NCI-H187 (cell line): Measurements from ENCODE around the gene ASCL1.

Experiments
- DNase-seq, 2 experiments: peaks; one replicate each; lab custom pipeline; 2025; lab: John Stamatoyannopoulos, UW

The ASCL1 gene

DNA sequence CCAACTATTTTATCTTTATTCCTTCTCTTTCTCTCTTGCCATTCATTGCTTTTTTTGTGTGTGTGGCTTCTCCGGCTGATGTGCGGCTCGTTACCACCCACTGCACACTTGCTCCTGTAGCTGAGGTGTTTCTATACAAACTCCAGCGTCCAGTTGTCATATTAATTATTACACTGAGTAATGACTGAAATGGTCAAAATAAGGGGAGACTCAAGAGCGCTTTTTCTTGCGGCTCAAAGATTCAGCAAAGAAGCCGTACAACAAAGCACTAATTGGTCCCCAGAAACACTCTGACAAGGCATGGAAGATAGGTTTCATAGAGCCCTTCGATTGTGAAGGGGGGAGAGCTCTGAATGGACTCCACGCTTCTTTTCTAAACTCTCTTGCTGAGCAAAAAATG is 5.6 kb upstream of the ASCL1 start:
- DNase-seq: peak in 1 of 2 experiments; percentile 44

DNA sequence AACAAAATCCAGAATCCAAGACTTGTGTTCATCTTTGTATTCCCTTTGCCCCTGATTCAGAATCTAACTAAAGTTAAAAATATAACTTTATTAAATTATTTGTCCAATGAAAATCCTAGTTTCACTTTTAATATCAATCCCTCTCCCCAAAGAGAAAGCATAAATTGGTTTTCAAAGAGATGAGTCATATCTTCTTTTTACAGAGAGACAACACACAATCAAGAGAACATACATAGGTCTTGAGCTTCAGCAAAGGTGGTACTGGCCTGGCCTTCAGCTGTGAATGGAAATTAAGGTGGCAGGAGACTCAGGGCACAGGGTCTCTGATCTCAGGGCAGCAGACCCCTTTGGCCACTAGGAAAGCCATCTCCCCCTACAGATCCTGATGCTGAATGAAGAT is 4.3 kb upstream of the ASCL1 start:
- DNase-seq: no peak

DNA sequence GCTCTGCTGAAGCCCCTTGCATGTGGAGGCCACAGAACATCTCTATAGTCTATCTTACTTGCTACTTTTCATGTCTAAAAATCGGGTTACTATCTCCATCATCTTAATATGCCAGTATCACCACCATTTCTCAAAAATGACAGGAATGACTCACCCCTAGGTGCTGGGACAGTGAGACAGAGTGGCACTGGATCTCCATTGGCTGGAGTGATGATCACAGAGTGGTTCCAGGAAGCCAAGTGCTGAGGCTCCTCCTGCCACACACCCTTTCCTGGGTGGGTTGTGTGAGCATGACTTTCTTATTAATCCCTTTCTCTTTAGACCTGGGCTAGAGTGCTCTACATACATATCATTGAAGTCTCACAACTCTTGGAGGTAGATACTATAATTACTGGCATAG is 3.3 kb upstream of the ASCL1 start:
- no peak for DNase-seq

DNA sequence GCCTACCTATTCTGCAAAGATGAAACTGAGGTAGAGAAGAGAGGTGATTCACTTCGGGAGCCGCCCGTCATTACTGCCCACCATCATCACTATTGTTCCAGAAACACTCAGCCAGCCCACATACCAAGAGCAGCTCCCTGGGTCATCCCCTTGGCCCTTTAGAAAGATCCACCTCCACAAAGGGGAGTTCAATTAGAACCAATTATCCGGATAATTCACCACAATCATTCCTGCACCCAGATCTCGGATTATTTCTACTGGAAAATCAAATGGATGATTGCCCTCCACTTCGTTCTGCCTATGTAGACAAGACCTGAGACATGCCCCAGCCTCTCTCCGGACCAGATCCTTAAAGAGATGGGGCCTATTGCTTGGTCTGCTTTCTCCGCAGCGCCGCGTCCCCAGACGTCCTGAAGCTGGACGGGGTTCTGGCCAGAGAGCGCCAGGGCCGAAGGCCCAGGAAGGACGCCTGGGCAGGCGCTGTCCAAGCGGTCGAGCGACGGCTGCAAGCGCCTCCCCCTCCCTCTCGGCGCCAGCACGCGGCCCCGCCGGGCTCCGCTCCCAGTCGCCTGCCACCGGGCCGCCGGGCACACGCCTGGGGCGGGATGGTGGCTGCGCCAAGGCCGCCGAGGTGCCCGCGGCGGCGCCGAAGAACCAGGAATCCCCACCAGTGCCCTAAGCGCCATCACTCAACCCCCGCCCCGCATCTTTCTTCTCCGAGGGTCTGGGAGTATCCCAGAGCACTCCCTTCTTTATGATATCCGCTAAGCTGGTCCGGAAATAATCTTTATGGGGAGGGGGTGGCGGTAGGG is 1.3 kb upstream of the ASCL1 start:
- DNase-seq: peak; percentile 38 to 80

DNA sequence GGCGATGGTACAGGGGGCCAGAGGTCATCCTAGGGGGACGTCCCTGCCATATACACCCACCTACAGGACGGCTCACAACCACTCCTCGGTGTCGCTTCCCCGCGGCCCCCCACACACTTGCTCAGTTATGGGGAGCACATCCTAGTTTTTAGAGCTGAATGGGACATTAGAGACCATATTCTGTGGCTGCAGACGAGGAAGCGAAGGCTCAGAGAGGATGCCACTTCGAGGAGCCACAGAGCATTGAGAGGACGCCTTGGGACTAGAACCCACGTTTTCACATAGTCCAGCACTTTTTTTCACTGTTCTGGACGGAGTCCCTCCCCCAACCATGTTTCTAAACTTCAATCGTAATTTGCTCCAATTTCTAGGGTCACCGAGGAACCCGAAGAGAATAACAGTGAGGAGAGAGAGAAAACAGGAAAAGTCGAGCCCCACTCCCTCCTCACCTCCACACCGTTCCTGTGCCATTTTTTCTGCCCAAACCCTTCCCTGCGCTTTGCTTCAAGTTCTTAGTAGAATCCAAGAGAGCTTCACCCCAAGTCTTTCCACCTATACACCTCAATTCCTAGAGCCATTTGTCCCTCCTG is 641 bp upstream of the ASCL1 start:
- DNase-seq: peak in 1 of 2 experiments; percentile 78

DNA sequence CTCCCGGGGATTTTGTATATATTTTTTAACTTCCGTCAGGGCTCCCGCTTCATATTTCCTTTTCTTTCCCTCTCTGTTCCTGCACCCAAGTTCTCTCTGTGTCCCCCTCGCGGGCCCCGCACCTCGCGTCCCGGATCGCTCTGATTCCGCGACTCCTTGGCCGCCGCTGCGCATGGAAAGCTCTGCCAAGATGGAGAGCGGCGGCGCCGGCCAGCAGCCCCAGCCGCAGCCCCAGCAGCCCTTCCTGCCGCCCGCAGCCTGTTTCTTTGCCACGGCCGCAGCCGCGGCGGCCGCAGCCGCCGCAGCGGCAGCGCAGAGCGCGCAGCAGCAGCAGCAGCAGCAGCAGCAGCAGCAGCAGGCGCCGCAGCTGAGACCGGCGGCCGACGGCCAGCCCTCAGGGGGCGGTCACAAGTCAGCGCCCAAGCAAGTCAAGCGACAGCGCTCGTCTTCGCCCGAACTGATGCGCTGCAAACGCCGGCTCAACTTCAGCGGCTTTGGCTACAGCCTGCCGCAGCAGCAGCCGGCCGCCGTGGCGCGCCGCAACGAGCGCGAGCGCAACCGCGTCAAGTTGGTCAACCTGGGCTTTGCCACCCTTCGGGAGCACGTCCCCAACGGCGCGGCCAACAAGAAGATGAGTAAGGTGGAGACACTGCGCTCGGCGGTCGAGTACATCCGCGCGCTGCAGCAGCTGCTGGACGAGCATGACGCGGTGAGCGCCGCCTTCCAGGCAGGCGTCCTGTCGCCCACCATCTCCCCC is 777 bp downstream of the ASCL1 start:
- DNase-seq: peak in 1 of 2 experiments; percentile 30

DNA sequence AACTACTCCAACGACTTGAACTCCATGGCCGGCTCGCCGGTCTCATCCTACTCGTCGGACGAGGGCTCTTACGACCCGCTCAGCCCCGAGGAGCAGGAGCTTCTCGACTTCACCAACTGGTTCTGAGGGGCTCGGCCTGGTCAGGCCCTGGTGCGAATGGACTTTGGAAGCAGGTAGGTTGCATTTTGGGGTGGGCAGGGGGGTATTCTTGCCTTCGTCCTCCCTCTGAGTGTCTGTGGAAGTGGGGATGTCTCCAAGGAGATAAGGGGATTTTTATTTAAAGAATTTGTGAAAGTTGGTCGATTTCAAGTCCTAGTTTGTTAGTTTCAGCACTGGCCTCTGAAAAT is 1.3 kb downstream of the ASCL1 start:
- no peak for DNase-seq

DNA sequence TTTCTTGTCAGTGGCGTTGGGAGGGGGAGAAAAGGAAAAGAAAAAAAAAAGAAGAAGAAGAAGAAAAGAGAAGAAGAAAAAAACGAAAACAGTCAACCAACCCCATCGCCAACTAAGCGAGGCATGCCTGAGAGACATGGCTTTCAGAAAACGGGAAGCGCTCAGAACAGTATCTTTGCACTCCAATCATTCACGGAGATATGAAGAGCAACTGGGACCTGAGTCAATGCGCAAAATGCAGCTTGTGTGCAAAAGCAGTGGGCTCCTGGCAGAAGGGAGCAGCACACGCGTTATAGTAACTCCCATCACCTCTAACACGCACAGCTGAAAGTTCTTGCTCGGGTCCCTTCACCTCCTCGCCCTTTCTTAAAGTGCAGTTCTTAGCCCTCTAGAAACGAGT is 1.9 kb downstream of the ASCL1 start:
- DNase-seq: no peak

DNA sequence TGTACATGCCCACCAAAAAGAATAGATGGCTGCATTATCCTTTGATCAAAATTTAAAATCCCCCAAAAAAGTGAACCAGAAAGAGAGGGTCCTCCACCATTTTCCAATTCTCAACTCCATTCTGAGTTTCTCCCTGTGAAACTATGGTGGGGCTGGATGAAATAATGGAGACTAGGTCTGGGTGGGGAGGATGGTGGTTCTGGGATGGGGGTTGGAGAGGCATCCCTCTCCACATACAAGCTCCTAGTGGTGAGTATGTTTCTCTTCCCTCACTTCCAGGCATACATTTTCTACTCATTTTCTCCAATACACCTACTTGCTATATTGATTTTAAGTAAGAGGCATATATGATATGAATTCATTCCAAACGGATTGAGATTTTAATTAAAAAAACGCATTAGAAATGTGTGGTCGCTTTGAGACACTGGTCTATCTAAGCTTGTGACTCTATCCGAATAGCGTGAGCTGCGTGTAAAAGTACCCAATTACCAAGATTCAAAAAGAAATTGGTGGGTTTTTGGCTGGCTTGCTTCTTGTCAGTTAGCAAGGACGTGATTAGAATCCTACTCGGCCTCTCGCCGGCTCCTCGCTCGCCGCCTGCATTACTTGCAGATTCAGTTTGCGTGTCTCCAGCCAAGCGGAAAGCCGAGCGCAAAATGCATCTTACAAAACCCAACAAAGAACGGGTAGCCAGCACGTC is 3.4 kb downstream of the ASCL1 start:
- peak; percentile 47 to 77 for DNase-seq

DNA sequence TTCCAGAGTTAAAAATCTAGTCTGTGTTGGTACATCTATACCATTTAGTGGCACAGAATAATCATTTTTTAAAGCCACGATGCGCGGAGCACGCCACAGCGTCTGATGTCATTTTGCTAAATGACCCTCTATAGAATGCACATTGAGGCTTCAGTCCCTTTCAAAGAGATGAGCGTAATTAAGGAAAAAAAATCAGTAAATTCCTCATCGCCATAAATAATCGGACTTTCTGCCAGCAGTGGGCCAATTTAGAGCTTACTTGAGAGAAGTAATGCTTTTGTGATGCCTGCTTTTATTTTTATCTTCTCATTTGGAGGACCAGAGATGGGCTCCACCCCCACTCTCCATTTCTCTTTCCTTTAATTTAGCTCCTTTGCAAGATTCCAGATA is 4.0 kb downstream of the ASCL1 start:
- peak; percentile 68 to 93 for DNase-seq

DNA sequence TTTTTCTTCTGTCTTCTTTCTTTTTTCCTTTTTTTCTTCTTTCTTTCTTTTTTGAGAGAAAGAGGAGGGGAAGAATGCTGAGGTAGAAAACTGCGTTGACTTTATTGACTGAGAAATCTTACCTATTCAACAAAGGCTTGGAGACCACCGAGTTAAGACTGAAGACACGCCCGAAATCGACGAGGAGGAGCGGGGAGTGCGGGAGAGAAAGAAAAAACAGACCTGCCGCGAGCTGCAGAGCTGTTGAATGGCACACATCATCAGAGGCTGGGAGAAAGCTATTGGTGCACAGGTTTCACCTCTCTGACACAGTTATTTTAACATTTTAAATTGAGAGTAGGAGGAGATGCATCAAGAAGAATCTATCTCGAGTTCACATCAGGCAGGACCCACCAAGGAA is 5.1 kb downstream of the ASCL1 start:
- peak in 1 of 2 experiments; percentile 60 for DNase-seq

DNA sequence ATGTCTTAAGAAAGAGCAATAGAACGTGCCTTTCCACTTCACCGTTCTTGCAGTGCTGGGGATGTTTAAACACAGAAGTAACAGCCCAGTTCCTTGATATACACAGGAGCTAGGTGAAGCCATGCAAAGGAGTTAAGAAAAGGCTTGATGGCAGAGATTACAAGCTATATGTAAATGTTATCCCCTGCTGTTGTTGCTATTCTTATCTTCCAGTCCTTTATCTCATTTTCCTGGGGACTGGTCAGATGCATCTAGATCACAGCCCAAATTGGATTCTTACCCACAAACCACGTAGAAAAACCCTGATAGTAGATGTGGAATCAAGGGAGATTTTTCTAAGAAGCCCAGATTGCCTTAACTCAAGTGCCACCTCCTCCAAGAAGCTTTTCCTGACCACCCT is 5.5 kb downstream of the ASCL1 start:
- DNase-seq: no peak

DNA sequence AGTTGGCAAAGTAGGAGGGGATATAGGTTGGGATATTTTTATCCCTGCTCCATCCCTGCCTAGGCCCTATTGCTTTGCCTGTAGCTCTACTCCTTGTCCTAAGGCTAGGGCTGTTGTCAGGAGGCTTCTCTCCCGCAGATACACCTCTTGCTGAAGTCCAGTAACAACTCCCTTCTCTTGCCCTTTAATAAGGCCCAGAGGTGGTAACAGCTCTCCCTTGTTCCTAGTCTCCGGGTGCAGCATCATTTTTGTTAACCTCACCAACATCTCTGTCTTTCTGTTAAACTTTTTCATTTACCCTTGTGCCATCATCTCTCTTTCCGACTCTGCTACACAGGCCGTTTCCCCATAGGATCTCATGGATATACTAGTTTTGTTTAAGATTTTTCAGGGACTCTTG is 6.3 kb downstream of the ASCL1 start:
- no peak for DNase-seq

DNA sequence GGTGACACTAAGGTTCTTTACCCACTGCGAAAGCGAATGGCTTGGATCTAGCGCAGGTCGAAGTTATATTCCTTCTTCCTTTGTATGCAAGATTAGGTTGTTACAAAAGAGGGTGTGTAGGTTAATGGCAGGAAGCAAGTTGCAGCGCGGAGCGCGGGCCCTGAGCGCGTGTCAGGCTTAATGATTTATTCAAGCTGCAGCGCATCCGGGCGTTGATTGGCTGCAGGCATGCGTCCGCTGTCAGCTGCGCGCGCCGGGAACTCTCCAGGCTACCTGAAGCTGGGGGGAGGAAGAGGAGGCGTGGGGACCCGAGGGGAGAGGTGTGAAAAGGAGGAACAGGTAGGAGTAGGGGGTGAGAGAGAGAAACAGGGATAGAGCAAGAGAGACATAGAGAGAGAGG is 7.4 kb downstream of the ASCL1 start:
- peak; percentile 91 to 95 for DNase-seq

DNA sequence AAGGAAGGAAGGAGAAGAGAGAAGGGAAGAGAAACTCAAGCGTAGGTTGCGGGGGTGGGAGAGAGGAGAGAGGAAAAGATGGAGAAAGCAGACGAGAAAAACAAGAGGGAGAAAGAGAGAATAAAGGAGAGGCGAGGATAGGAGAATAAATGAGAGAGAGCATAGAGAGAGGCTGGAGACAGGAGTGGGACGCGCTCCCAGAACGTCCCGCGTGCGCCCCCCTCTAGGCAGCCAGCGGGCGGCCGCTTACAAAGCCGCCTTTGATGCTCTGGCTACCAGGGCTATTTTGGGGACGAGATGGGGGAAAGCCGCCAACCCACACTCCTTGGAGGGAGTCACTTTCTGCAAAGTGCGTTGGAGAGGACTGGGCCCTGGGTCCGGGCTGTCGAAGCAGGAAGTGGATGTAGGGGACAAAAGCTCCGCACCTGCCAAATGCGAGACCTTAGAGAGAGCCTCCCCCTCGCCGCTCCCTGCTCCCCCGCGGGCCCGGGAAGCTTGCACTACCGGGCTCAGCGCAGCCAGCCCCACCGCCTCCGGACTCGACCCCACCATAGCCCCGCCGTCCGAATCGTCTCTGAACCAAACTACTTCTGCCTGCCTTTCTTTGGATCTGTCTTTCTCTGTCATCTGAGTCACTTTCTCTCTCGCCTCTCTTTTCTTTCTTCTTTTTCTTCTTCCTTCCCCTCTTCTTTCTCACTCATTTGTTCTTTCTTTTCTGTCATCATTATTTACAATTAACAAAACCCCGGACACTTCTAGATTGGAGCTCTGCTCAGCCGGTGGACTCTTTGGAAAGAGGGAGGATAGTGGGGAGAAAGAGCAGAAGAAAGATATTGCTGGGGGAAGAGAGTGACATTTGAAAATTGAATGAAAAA is 8.0 kb downstream of the ASCL1 start:
- peak; percentile 67 to 86 for DNase-seq

DNA sequence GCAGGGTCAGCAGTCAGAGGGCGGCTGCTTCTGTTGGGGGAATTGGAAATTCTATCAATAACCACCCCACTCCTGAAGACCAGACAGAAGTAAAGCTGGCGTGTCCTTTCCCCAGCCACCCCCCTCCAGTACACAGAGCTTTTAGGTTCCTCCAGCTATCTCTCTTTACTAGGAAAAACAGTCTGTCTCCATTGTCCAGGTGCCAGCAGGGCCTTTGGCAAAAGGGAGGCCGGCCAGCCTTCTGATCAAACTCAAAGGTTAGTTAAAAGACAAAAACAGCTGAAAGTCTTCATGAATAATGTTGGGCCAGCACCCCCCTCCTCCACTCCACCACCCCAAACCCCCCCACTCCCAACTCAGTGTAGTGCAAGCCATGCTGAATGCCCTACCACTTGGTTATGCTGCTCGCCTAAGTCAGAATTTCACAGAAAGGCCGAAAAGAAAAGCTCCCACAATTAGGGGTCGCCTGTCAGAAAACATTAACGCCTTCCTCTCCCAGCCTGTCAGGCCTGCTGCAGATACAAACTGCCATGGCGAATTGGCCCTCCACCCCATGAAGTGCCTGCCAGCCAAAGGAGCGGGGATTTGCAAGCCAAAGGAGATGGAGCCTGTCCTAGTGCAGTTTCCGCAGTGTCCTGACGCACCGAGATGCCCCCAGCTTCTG is 8.9 kb downstream of the ASCL1 start:
- no peak for DNase-seq

DNA sequence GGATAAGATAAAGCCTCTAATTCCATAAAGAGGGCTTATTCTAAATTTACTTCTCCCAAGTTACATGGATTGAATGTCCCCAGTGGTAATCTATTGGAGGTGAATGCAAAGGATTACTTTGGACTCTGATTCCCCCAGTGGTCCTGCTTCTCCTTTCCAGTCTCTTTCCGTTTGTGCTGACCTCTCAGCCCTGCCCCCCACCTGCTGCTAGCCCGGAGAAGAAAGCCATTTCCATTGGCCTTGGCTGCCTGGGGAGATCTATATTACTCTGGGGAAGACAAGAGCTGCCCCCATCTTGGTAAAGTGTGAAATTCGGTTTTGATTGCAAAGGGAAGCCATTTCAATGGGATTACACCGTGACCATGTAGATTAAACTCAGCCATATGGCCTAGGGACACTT is 13.3 kb downstream of the ASCL1 start:
- DNase-seq: no peak

DNA sequence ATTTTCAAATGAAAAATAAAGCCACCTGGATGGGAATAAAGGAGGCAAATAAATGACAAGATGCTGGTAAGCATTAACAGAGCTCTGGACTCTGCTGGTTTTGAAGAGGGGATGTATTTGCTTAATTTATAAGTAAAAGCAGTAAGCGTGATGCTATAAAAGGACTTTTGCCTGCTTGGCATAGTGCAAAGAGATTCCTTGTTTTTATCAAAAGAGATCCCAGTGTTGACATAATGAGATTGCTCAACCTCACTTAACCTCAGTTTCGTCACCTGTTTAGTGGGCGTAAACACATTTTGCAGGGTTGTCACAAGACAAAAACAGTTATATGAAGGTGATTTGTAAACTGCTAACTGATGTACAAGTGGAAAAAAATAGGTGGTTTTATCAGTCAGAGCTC is 13.8 kb downstream of the ASCL1 start:
- no peak for DNase-seq

DNA sequence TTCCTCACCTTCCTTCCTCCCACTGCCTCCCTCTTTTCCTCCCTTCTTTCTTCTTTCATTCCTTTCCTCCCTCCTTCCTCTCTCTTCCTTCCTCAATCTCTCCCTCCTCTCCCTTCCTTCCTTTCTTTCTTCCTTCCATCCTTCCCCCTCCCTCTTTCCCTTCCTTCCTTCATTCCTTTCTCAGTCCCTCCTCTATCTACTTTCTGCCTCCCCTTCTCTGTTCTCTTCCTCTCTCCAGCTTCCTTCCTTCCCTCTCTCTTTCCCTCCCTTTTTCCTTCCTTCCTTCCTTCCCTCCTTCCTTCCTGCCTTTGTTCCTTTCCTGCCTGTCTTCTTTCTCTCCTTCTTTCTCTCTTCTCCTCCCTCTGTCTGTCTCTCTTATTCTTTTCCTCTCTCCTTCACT is 16.1 kb downstream of the ASCL1 start:
- no peak for DNase-seq

DNA sequence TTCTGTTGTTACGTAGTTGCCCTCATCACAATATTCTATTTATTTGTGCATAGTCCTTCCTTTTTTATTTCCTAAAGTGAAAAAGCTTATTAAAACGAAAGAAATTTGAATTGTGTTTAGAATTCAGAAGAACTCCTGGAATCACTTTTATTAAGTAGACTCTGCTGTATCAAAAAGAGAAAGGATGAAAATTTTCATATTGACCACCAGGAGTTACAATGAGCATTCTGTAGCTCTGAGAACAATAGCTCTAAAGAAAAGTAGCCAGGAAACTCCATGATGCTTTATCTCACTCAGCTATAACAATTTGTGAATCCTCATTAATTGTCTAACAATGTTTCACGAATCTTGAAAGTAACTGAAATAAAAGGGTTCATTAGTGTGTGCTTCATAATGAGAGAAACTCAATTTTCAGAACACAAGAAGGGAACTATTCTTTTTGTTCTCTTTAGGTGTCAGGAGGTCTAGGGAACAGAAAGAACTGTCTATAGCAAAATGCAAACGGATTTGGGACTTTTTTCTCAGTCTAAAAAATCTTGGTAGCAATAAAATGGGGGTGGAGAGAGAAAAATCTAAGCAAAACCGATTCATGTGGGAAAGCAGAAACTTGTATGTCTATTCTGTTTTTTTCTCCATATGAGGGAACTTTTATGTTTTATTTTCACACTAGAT is 19.3 kb downstream of the ASCL1 start:
- no peak for DNase-seq
